SK-N-SH treated with all-trans-retinoic acid at 6 μM for 48 hours (cell line): ENCODE data around the gene PLEKHN1.

Source experiments
- ARNTL ChIP-seq: fragments of 450-650 bp; formaldehyde crosslinking; IDR thresholded peaks from 2 replicates; pipeline ENCODE4 v1.5.0; 2020; ENCODE audit warnings: low read depth, mild to moderate bottlenecking, moderate library complexity, borderline replicate concordance
- PATZ1 ChIP-seq: fragments of 250-450 bp; sonication (Bioruptor Pico); IDR thresholded peaks from 2 replicates; pipeline ENCODE4 v1.8.0; 2020; ENCODE audit warnings: mild to moderate bottlenecking, moderate library complexity, borderline replicate concordance
- POU6F1 ChIP-seq: fragments of 250-450 bp; sonication (Bioruptor Pico); IDR thresholded peaks from 2 replicates; pipeline ENCODE4 v1.8.0; 2021; ENCODE audit warnings: low read depth, mild to moderate bottlenecking, moderate library complexity, borderline replicate concordance
- SNAI2 ChIP-seq: fragments of 250-450 bp; sonication (Bioruptor Pico); IDR thresholded peaks from 2 replicates; pipeline ENCODE4 v1.5.0; 2020; ENCODE audit warnings: mild to moderate bottlenecking, moderate library complexity
- TCF4 ChIP-seq: fragments of 250-450 bp; sonication (Bioruptor Pico); IDR thresholded peaks from 2 replicates; pipeline ENCODE4 v1.8.0; 2021; ENCODE audit warnings: mild to moderate bottlenecking, moderate library complexity, borderline replicate concordance
- TSHZ2 ChIP-seq: fragments of 250-450 bp; sonication (Bioruptor Pico); IDR thresholded peaks from 2 replicates; pipeline ENCODE4 v1.5.0; 2020; ENCODE audit warnings: mild to moderate bottlenecking, moderate library complexity
- ZC3H10 ChIP-seq: fragments of 250-450 bp; sonication (Bioruptor Pico); IDR thresholded peaks from 2 replicates; pipeline ENCODE4 v1.5.1; 2021; ENCODE audit warnings: mild to moderate bottlenecking, moderate library complexity
- ZNF70 ChIP-seq: fragments of 450-650 bp; formaldehyde crosslinking; IDR thresholded peaks from 2 replicates; pipeline ENCODE4 v1.5.0; 2020; ENCODE audit warnings: mild to moderate bottlenecking, moderate library complexity
- ZNF8 ChIP-seq: fragments of 450-650 bp; formaldehyde crosslinking; IDR thresholded peaks from 2 replicates; pipeline ENCODE4 v1.5.0; 2020; ENCODE audit warnings: mild to moderate bottlenecking, moderate library complexity

- no peak for TF ChIP-seq ZC3H10 (CRISPR knock-in tag)
- TF ChIP-seq TCF4: no peak
- no peak for TF ChIP-seq SNAI2
- no peak for TF ChIP-seq ZNF70
- TF ChIP-seq PATZ1: no peak
- TF ChIP-seq ZNF8: no peak
- no peak for TF ChIP-seq POU6F1 (CRISPR knock-in tag)
- no peak for TF ChIP-seq ARNTL (CRISPR knock-in tag)
- TF ChIP-seq TSHZ2 (CRISPR knock-in tag): no peak
Measured at GRCh38 chr1:933603-933940, 32.7 kb upstream of the PLEKHN1 start.
